Heart right ventricle (tissue), 16 donors: ENCODE results near the gene PLD5. TPM values are rescaled to one million over a fixed set of nuclear protein-coding genes. Genes with fewer than 3 reads are reported as not detected.

Experiments
- ATAC-seq, 8 donors: fragments of 200-7000 bp; cut with Tn5 transposase; one replicate each; pipeline ENCODE4 v1.9.1; 2020; ENCODE audit warnings: mild to moderate bottlenecking in 8 of 8, moderate library complexity in 8 of 8, moderate number of reproducible peaks in 1 of 8
- DNase-seq, 2 donors: peaks; one replicate each; pipeline ENCODE4 v3.0.0-alpha.2; 2020
- H3K27ac ChIP-seq, 10 donors: fragments of 200-600 bp; sonication (generic) in 2 of 10; one replicate each; pipeline versions ENCODE4 v1.5.0 to v1.8.0; 2020 to 2022; ENCODE audit warnings: mild to moderate bottlenecking in 3 of 10
- H3K27me3 ChIP-seq, 7 donors: fragments of 200-600 bp; one replicate each; pipeline ENCODE4 v1.8.0; 2021 to 2022; ENCODE audit warnings: mild to moderate bottlenecking in 2 of 7
- H3K36me3 ChIP-seq, 9 donors: fragments of 200-600 bp; sonication (generic) in 1 of 9; one replicate each; pipeline versions ENCODE4 v1.5.0 to v1.8.0; 2020 to 2022; ENCODE audit warnings: mild to moderate bottlenecking in 2 of 9
- H3K4me1 ChIP-seq, 9 donors: fragments of 200-600 bp; sonication (generic) in 1 of 9; one replicate each; pipeline versions ENCODE4 v1.5.0 to v1.8.0; 2020 to 2022; ENCODE audit warnings: mild to moderate bottlenecking in 4 of 9
- H3K4me3 ChIP-seq, 10 donors: fragments of 200-600 bp; sonication (generic) in 2 of 10; one replicate each; pipeline versions ENCODE4 v1.5.0 to v1.8.0; 2020 to 2022; ENCODE audit warnings: mild to moderate bottlenecking in 7 of 10, moderate library complexity in 2 of 10
- H3K9me3 ChIP-seq, 11 donors: fragments of 200-600 bp in 10 of 11; sonication (generic) in 2 of 11; one replicate each; pipeline versions ENCODE4 v1.5.0 to v1.8.0; 2013 to 2022; ENCODE audit warnings: mild to moderate bottlenecking in 2 of 11, control low read depth in 1 of 11, moderate library complexity in 1 of 11
- CTCF ChIP-seq, 9 donors: fragments of 200-600 bp; sonication (generic) in 2 of 9; IDR thresholded peaks; one replicate each; pipeline versions ENCODE4 v1.5.0 to v1.8.0; 2021 to 2022; ENCODE audit warnings: antibody characterized with exemption in 9 of 9, mild to moderate bottlenecking in 5 of 9, moderate library complexity in 1 of 9
- WGBS, 2 donors: extraction: QIAGEN DNeasy Blood & Tissue Kit; methylation state at CpG; one replicate each; pipeline ENCODE4 v1.1.7; 2013; ENCODE audit warnings: inconsistent platforms in 1 of 2; 5-methylcytosine and 5-hydroxymethylcytosine counted together
- intact Hi-C, 10 donors: fragments of 100-400 bp; cut with DNase I; formaldehyde crosslinking; loops; one replicate each; pipeline versions ENCODE4 v1.11.1 to v1.14.2; 2022
- polyA plus RNA-seq, 2 donors: library from polyadenylated mRNA; stranded (reverse); fragments of 200-250 nt; gene quantifications; one replicate each; pipeline ENCODE4 v1.2.3, GENCODE V29; 2013
- total RNA-seq, 10 donors: library from RNA; stranded (reverse); fragmentation: NEBNext Ultra II Directional in 3 of 10; extraction: Animal tissue kit (Norgen Biotek cat#: 25700) in 3 of 10; gene quantifications; one replicate each; pipeline versions ENCODE4 v1.2.1 to v1.2.4, GENCODE V29; 2021 to 2023
- donor health status: Arrhythmogenic right ventricular cardiomyopathy.
- donor health status: ischemic (EF 13 %, LVEDD 7.1; RV severe dilation, severe dysfunction).
- donor health status: healthy with polysubstance abuse.
- donor health status: DM: no; HTN: yes; CAD: no.
- donor health status: DM: no; HTN: no; CAD: no.
- donor health status: ischemic (EF 25% LVEDD 6.9; RV normal size, moderate dysfunction).
- donor health status: ischemic (EF 25% LVEDD 5.7; RV mildly dilated, moderate dysfunction).
- donor health status: healthy.
- donor health status: DM: yes; HTN: yes; CAD: no.
- donor health status: Ischemic cardiomyopathy.
- donor health status: ischemic (EF 35%, LVEDD 5.7; RV mildly dilated, moderate dysfunction).
- donor health status: nonischemic (EF 11% LVEDD 7.7; RV severe dilation, severe dysfunction).
- donor health status: DM: yes; HTN: yes; CAD: no.
- donor health status: PGD.
- donor health status: ischemic (EF 29% LVEDD 5.4; RV normal size, mild dysfunction).
- donor health status: nonischemic (EF 23%, LVEDD 6.1; RV moderate dilation, normal function).

PLD5 gene
- total and polyA plus RNA-seq, 12 donors = 0.13 to 1.3 (median 0.41) TPM; not detected in 4

- DNase-seq (no peak), ATAC-seq (no peak)
- no peaks in the 10 kb centered on the region for H3K27me3 ChIP-seq
- 64 to 74% methylated on average over 6 of the region's 6 CpGs for WGBS, 2 donors
- TF ChIP-seq CTCF (IDR thresholded peaks at IDR 0.05) = no peak
- H3K9me3 ChIP-seq = no peaks in the 10 kb centered on the region
- no peaks in the 10 kb centered on the region for H3K36me3 ChIP-seq
- H3K4me1 ChIP-seq = no peaks in the 10 kb centered on the region
- intact Hi-C loops = no loop called here
- no peak overlapping the region for H3K4me3 ChIP-seq
- H3K27ac ChIP-seq = no peak overlapping the region
These were observed 385.1 kb downstream of the PLD5 start for GRCh38 chr1:242139442-242139841.

GRCh38 chr1:242133796-242134195 lies 390.7 kb downstream of the PLD5 start:
- Histone ChIP-seq H3K27ac (no peak overlapping the region), H3K36me3 (no peaks in the 10 kb centered on the region), H3K4me1 (no peaks in the 10 kb centered on the region), H3K9me3 (peaks cover 0 to 6% (median 0%) of the 10 kb centered on the region in 11 donors), H3K27me3 (no peaks in the 10 kb centered on the region), H3K4me3 (no peak overlapping the region)
- DNase-seq (no peak), ATAC-seq (no peak)
- 42 to 43% methylated on average over 3 of the region's 3 CpGs for WGBS, 2 donors
- intact Hi-C loops = no loop called here
- TF ChIP-seq CTCF (IDR thresholded peaks at IDR 0.05) = no peak

GRCh38 chr1:242133351-242133750 lies 391.1 kb downstream of the PLD5 start:
- Histone ChIP-seq H3K27me3 (no peaks in the 10 kb centered on the region), H3K4me3 (no peak overlapping the region), H3K36me3 (no peaks in the 10 kb centered on the region), H3K27ac (no peak overlapping the region), H3K9me3 (peaks cover 0 to 6% (median 0%) of the 10 kb centered on the region in 11 donors), H3K4me1 (no peaks in the 10 kb centered on the region)
- TF ChIP-seq CTCF (IDR thresholded peaks at IDR 0.05) = no peak
- DNase-seq (no peak), ATAC-seq (no peak)
- 97 to 98% methylated on average over 1 of the region's 1 CpG for WGBS, 2 donors
- intact Hi-C loops = no loop called here

- no peak for TF ChIP-seq CTCF (IDR thresholded peaks at IDR 0.05)
- Histone ChIP-seq H3K4me1 (no peaks in the 10 kb centered on the region), H3K4me3 (no peak overlapping the region), H3K9me3 (peaks cover 0 to 6% (median 0%) of the 10 kb centered on the region in 11 donors), H3K27ac (no peak overlapping the region), H3K36me3 (no peaks in the 10 kb centered on the region), H3K27me3 (no peaks in the 10 kb centered on the region)
- DNase-seq (no peak), ATAC-seq (no peak)
- intact Hi-C loops = no loop called here
- 77 to 86% methylated on average over 9 of the region's 9 CpGs for WGBS, 2 donors
These were observed 392.2 kb downstream of the PLD5 start for GRCh38 chr1:242132121-242132817.
